Spinal cord (tissue), 10 donors: ENCODE measurements around the gene DLK1. TPM values are rescaled to one million over a fixed set of nuclear protein-coding genes. Genes with fewer than 3 reads are reported as not detected.
A peak's percentile ranks its signal among the peaks of the same experiment; 100 is the strongest.

Experiments
- DNase-seq, 6 donors: peaks; one replicate each; pipeline versions ENCODE4 v3.0.0 to v3.0.0-alpha.2; 2013 to 2015; ENCODE audit warnings: low spot score in 6 of 6, low read depth in 4 of 6
- H3K27ac ChIP-seq: one replicate; pipeline ENCODE4 v1.5.1; 2013; ENCODE audit warnings: low read depth, low read length, control low read depth
- H3K27me3 ChIP-seq: one replicate; pipeline ENCODE4 v1.6.1; 2013; ENCODE audit warnings: low read length; ENCODE audit not compliant: control insufficient read depth, insufficient read depth
- H3K36me3 ChIP-seq: one replicate; pipeline ENCODE4 v1.6.1; 2013; ENCODE audit warnings: low read length; ENCODE audit not compliant: control insufficient read depth, insufficient read depth
- H3K4me1 ChIP-seq: one replicate; pipeline ENCODE4 v1.6.1; 2013; ENCODE audit warnings: low read length; ENCODE audit not compliant: control insufficient read depth, insufficient read depth
- H3K4me3 ChIP-seq: one replicate; pipeline ENCODE4 v1.5.1; 2013; ENCODE audit warnings: low read depth, low read length, control low read depth
- H3K9me3 ChIP-seq: one replicate; pipeline ENCODE4 v1.6.1; 2013; ENCODE audit warnings: low read length; ENCODE audit not compliant: control insufficient read depth, insufficient read depth
- WGBS: methylation state at CpG from one replicate; pipeline ENCODE4 v1.1.5; 2013; ENCODE audit warnings: missing lambda C conversion rate; ENCODE audit not compliant: insufficient coverage; 5-methylcytosine and 5-hydroxymethylcytosine counted together
- polyA plus RNA-seq, 2 donors: library from polyadenylated mRNA; unstranded; fragments of 120-200 nt; gene quantifications; one replicate each; pipeline ENCODE4 v1.2.1, GENCODE V29; 2013; ENCODE audit not compliant: insufficient read length in 2 of 2
- total RNA-seq, 2 donors: library from RNA; depleted of rRNA in 1 of 2; stranded (reverse); fragments of 120-200 nt in 1 of 2; fragments of >200 nt in 1 of 2; gene quantifications; one replicate each; pipeline versions ENCODE4 v1.2.3 to v1.2.4, GENCODE V29; 2013 to 2014
- donor health status: healthy.

Gene DLK1
- total and polyA plus RNA-seq, 4 donors: 4.9 to 15.7 (median 6.9) TPM

DNA sequence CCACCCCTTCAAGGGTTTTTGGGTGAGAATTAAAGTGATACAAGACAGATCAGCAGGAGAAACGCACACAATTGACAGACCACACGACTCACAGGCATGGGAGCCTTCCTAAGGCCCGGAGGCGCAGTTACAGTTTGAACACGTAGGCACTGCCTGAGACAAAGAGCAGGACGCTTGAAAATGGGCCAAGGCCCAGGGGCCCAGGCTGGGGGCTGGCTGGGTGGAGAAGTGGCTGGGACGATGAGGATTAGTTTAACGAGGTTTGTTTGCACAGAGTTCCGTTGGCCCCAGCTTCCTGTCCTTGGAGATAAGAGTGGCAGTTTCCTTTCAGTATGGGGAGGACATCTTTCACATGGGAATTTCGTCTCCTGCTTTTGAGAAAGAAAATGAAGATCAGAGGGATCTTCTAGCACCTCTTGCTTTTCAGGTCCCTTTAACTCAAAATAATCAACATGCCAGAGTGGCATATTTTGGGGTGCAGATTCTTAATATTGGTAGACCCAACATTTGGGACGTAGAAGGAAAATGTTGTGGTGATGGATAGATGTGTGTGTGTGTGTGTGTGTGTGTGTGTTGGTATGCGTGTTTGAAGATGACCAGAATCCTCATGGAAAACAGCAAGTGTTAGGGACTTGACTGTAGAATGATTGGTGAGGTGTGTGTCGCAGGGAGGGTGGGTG is 44.6 kb downstream of the DLK1 start:
- H3K4me1 ChIP-seq: peaks cover 18% of the 10 kb centered on the region
- no peak overlapping the region for H3K27ac ChIP-seq
- DNase-seq: no peak
- no peaks in the 10 kb centered on the region for H3K36me3 ChIP-seq
- H3K4me3 ChIP-seq: no peak overlapping the region
- no peaks in the 10 kb centered on the region for H3K27me3 ChIP-seq
- WGBS: 81% methylated on average over 12 of the region's 13 CpGs
- no peaks in the 10 kb centered on the region for H3K9me3 ChIP-seq

DNA sequence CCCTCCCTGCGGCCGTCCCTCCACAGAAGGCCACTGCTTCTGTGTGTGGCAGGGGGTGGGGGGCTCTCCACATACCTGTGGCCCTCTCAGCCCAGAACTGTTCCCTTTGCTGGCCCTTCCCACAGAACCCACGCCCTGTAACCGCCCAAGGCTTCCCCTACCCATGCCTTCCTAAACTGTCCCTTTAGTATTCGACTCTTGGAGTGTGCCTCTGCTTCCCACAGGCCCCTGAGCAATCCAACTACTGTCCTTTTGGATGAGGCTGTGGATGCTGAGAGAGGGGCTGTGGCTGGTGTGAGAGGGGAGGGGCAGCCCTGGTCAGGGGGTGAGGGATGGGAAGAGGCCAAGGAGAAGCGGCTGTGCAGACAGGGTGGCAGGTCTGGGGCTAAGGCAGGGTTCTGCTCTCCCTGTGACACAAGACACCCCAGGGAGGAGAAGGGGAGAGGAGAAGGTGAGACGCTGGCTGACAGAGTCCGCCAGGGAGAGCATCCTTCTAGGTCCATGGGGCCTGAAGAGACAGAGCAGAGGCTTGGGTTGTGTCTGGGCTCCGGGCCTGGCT is 46.0 kb downstream of the DLK1 start:
- Histone ChIP-seq H3K27ac (no peak overlapping the region), H3K4me3 (no peak overlapping the region), H3K4me1 (peaks cover 31% of the 10 kb centered on the region), H3K36me3 (no peaks in the 10 kb centered on the region), H3K27me3 (no peaks in the 10 kb centered on the region), H3K9me3 (no peaks in the 10 kb centered on the region)
- WGBS: 86% methylated on average over 5 of the region's 9 CpGs
- DNase-seq: no peak

DNA sequence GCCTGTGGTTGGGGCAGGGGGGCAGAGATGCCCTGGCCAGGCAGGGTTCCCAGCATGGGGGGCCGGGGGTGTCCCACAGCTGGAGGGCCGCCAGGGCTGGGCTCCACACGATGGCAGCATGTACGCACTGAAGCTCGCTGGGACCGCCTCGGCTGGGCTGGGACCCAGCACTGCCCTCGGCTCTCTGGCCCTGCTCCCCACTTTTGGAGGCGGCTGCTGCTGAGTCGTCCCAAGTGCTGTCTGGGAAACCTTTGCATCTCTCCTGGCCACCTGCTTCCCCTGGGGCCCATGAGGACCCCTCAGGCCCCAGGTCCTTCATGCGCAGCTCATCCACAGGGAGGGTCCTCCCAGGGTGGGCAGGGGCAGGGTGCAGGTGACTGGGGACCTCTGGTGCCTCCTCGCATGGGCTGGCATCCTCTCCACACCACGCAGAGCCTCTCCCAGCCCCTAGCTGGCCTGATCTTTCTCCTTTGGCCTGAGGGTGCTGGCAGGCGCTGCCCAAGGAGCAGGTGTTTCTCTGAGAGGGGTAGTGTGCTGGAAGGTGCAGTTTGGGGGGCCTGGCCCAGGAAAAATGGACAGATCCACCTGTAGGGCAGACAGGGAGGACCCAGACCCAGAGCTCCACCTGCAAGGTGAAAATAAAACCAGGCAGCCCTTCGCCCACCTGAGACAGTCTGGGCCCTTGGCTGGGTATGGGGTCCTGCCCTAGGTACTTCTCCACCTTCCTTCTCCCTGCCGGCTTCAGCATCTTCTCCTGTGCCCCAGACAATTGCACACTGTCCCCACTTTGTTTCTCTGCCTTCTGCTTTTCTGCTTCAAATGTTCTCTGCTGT is 46.9 kb downstream of the DLK1 start:
- no peak overlapping the region for H3K4me3 ChIP-seq
- WGBS: 85% methylated on average over 16 of the region's 16 CpGs
- H3K27ac ChIP-seq: no peak overlapping the region
- peaks cover 39% of the 10 kb centered on the region for H3K4me1 ChIP-seq
- no peaks in the 10 kb centered on the region for H3K27me3 ChIP-seq
- no peaks in the 10 kb centered on the region for H3K36me3 ChIP-seq
- no peaks in the 10 kb centered on the region for H3K9me3 ChIP-seq
- DNase-seq: no peak

DNA sequence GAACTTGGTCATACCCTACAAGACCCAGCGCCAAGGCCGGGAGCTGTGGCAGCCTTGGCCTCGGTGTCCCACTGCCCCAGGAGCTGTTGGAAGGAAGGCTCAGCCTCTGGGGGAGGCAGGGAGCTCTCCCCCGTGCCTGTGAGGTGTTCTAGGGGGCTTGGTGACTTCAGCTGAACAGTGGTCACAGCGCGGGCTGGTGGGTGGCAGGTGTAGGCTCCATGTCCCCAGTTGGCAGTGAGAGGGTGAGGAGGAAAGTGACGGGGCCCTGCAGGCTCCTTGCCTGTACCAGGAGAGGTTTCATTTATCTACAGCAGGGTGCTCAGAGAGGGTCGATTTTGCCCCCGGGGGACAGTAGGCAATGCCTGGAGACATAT is 47.5 kb downstream of the DLK1 start:
- Histone ChIP-seq H3K4me3 (no peak overlapping the region), H3K27me3 (no peaks in the 10 kb centered on the region), H3K36me3 (no peaks in the 10 kb centered on the region), H3K27ac (no peak overlapping the region), H3K4me1 (peaks cover 39% of the 10 kb centered on the region), H3K9me3 (no peaks in the 10 kb centered on the region)
- no peak for DNase-seq
- WGBS: 92% methylated on average over 5 of the region's 9 CpGs

DNA sequence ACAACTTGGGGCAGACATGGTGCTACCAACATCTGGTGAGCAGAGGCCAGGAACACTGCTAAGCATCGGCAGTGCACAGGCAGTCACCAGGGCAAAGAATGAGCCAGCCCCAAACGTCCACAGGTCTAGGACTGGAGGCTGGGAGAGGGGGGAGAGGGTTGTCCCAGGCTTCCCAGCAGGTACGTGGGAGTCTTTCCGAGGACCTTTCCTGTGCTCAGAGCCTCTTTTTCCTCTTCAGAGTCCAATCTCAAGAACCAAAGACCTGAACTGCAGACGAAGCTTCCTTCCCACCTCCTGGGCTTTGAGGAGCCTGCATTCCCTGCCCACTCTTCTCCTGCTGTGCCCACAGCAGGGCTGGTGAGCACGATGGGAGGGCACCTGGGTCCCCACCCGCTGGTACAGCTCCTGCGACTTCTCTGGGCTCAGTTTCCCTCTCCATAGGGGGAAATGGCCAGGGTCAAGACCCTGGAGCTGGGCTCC is 48.7 kb downstream of the DLK1 start:
- Histone ChIP-seq H3K27ac (peak overlapping the region; percentile 74), H3K36me3 (no peaks in the 10 kb centered on the region), H3K4me1 (peaks cover 39% of the 10 kb centered on the region), H3K27me3 (no peaks in the 10 kb centered on the region), H3K4me3 (no peak overlapping the region), H3K9me3 (no peaks in the 10 kb centered on the region)
- DNase-seq: no peak
- WGBS: 72% methylated on average over 6 of the region's 8 CpGs

DNA sequence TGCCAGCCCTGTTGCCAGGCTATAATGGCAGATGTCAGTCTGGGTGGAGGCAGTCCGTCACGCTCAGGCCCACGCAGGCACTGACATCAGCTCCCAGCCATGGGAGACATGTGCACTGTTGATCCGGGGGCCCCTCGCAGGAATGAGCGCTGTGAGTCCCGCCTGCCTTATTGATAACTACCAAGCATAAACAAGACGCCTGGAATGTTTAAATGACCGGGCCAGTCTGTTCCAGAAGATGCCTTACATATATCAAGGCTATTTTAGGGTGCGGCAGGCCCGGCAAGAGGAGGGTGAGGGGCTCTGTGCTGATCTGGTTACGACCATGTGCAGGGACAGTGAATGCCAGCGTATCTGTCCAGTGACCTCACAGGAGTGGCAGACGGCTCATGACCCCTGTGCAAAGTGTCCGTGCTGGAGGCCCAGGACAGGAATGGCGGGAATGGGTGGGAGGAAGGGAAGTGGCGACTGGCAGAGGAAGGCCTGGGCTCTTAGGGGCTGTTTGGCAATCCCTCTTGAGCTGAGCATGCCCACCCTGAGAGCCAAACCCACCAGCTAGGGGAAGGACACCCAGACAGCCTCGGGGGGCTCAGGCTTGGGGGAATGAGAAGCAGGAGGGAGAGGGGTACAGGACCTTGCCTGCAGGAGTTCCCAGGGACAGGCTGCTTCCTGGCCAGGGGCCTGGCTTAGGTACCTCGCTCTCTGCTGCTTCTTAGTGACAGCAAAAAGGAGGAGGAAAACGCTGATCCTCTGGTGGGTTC is 49.3 kb downstream of the DLK1 start:
- H3K4me3 ChIP-seq: no peak overlapping the region
- H3K4me1 ChIP-seq: peaks cover 39% of the 10 kb centered on the region
- H3K27me3 ChIP-seq: no peaks in the 10 kb centered on the region
- H3K9me3 ChIP-seq: no peaks in the 10 kb centered on the region
- WGBS: 80% methylated on average over 18 of the region's 20 CpGs
- DNase-seq: peak in 1 of 6 donors; percentile 38
- H3K36me3 ChIP-seq: no peaks in the 10 kb centered on the region
- peak overlapping the region; percentile 74 for H3K27ac ChIP-seq

DNA sequence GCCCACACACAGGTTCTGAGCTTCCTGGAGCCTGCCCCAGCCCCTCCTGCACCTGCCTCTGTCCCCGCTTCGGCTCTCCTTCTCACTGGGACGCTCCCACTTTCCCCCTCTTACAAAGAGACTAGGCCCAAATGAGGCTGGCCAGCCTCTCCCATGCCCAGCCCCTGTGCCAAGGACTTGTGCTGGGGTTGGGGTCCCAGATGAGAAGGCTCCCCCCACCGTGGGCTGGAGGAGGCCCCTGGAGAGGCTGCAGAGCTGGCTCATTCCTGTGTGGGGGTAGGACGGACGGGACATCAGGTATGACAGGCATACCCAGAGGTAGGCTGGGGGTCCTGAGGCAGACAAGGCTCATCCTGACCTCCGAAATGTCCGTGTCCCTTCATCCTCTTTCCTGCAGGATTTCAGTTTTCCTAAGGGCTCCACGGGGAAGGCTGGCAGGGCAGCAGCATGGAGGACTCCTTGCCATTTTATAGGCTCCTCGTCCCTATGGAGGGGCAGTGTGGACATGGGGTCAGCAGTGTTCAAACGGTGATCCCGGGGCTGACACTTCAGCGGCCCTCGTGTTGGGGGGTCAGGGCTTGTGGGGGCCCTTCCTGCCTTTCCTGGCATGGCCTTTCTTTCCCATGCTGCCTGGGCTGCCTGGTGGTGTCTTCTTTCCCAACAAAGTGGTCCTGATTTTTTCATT is 50.1 kb downstream of the DLK1 start:
- H3K27ac ChIP-seq: peak overlapping the region; percentile 74
- 87% methylated on average over 13 of the region's 14 CpGs for WGBS

DNA sequence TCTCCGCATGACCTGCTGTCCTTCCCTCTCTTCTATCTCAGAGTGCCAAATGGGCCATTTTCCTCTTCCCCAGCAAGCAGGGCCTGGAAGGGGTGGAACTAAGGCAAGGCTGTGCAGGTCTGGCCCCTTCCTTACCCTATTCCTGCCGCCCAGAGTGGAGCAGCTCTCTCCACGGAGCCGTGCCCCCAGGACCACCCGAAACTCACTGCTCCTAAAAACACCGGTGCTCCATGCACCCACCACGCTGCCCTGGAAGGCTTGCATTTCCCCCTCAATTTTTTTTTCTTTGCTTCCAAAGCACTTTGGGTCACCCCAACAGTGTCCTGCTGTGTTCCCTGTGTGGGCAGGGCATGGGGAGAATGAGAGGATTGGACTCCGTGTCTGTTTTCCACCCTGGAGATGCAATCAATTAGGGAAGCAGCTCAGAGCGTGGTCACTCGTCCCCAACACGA is 50.7 kb downstream of the DLK1 start:
- Histone ChIP-seq H3K4me3 (no peak overlapping the region), H3K4me1 (peaks cover 39% of the 10 kb centered on the region), H3K9me3 (no peaks in the 10 kb centered on the region), H3K27ac (no peak overlapping the region), H3K36me3 (no peaks in the 10 kb centered on the region), H3K27me3 (no peaks in the 10 kb centered on the region)
- 89% methylated on average over 7 of the region's 11 CpGs for WGBS
- no peak for DNase-seq

More for the DNA sequence above, 50.1 kb downstream of the DLK1 start:
- Histone ChIP-seq H3K4me1 (peaks cover 39% of the 10 kb centered on the region), H3K27me3 (no peaks in the 10 kb centered on the region), H3K9me3 (no peaks in the 10 kb centered on the region), H3K36me3 (no peaks in the 10 kb centered on the region), H3K4me3 (no peak overlapping the region)
- DNase-seq: no peak
